Stimulated activated CD4-positive, alpha-beta T cell treated with anti-CD3 and anti-CD28 coated beads, TNF-alpha, amount 100 ng/mL, for 4 hours (primary cell): ENCODE results near the gene INPP5D.

ENCODE experiments used
- DNase-seq, 3 experiments: peaks; one replicate each; pipeline ENCODE4 v3.0.0-alpha.2; 2020; ENCODE audit warnings: low read depth in 3 of 3

The INPP5D gene

DNA sequence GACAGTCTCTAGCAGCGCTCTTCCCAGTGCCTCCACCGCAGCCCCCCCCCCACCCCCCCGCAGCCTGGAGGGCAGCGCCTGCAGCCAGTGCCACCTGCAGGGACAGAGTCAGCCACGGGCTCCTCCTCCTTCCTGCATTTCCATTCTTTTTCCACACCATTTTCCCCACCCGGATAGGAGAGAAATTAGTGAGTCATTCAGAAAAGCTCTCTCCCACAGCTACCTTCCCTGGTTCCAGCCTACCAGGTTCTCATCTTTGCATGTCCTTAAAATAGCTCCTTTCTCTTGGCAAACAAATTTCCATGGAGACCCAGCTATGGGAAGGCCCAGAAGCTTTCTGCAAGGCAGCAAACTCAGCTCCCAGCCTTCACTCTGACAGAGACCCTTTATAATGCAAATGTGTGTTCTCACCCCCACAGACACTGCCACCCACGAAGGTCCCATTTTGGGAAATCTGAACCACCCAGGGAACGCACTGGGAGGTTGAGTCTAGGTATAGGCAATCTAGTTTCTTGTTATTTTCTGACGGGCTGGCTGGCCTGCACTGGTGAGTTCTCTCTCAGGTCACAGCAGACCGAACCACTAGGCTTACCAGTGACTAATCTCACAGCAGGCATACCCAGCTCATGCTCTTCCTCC is 149.5 kb downstream of the INPP5D start:
- DNase-seq = no peak

DNA sequence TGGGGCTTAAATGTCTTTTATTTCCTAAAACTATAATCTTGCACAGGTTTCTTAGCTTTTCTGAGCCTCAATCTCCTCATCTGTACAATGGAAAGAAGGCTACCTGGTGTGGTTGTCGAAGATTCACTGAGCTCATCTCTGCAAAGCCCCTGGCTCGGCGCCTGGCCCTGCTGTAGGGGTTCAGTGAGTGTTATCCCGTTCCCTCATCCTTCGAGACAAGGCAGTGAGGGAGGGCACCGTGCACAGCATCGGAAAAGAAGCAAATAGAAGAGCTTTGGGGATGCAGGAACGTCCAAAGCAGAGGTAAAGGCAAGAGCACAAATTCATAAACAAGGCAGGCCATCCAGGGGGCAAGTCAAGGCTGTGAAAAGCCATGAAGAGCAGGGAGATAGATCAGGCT is 150.1 kb downstream of the INPP5D start:
- no peak for DNase-seq

DNA sequence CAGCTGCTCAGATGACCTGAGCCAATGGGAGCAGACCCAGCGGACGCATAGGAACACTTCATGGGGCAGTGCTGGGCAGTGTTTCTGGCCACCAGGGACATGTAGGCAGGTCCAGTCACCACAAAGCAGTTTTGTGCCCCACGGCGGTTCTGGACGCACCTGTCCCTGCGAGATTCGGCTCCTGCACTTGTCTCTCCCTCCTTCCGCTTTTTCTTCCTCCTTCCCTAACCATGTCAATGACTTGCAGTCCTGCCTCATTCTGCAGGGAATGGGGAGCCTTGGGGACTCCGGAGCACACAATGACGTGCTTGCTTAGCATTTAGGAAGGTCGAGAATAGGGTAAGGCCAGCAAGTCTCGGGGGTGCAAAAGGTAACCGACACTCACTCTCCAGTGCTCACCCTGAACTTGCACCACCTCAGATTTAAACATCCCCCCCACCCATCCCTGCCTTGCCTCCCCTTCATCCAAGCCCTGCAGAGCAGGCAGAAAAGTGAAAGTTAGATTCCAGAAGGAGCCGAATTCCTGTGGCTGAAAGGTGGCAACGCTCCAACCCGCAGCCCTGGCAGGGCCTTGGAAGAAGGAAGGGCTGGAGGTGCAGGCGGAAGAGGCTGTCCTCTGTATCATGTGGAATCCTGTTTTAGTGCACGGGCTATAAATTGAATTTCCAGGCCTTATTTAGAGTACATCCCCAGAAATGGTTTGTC is 150.9 kb downstream of the INPP5D start:
- DNase-seq = no peak

DNA sequence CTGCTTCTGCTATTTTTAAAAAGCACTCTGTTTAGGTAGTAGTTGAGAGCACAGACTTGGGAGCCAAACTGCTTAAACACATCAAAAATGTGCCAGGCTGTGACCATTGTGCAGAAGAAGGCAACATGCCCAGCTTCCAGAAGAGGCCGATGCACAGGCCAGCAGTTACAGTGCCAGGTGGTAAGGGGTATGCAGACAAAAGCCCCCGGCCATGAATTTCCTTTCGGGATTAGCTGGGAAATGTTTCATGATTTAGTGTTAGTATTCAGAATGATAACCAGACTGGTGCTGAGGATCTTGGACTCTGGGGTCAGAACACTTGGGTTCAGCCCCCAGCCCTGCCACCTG is 151.4 kb downstream of the INPP5D start:
- DNase-seq = no peak

DNA sequence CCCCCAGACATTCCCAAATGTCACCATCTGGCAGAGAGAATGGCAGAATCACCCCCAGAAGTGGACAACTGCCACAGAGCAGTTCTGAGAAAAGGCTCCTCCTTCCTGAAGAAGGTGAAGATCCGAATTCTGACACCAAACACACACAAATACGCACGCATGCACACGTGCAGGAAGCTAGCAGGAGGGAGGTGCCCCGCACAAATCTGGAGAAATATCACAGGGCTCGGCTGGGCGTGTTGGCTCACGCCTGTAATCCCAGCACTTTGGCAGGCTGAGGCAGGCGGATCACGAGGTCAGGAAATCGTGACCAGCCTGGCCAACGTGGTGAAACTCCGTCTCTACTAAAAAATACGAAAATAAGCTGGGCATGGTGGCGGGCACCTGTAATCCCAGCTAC is 152.9 kb downstream of the INPP5D start:
- no peak for DNase-seq

DNA sequence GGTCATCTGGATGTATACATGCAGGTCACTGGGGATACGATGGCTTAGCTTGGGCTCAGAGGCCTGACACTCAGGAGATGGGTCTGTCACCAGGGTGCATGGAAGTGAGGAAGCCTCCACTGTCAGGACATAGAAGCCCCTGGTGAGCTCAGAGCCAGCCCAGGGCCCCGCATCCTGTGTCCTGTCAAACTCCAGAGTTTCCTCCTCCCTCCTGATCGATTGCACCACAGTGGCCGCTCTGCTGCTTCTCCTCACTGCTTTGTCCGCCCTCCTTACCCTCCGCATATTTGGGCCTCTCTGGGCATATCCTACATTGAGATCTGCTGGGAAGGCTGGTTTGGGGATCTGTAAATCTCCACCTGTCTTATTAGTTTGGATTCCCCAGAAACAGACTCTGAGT is 153.8 kb downstream of the INPP5D start:
- no peak for DNase-seq

DNA sequence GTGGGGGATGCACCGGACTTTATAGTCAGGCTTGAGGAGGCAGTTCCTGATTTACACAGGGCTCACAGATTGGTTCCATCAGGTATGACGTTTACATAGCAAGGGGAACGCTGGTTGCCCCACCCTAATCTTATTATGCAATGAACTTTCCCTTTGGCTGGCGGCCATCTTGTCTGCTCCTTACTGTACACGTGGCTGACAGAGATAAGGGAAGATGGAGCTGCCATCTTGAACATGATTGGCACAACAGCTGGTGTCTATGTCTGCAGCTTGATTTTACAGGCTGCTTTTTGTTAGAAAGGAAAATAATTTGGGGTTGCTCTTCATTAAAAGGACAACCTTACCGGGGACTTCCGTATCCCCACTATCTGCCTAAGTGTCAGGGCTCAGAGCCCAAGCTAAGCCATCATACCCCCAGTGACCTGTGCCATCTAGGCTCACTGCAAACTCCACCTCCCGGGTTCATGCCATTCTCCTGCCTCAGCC is 157.8 kb downstream of the INPP5D start:
- no peak for DNase-seq

DNA sequence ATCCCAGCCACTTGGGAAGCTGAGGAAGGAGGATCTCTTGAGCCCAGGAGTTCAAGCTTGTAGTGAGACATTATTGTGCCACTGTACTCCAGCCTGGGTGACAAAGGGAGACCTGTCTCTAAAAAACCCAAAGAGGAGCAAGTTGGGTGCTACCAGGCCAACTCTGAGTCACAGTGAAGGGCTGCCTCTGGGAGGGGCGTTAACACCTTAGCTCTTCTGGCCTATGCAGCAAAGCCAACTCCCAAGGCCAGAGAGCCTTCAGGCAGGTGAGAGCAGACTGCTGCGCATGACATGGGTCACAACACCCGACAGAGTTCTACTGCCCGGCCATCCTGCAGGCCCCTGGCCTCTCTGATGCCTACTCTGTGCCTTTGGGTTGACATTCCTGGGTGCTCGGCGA is 158.7 kb downstream of the INPP5D start:
- no peak for DNase-seq

DNA sequence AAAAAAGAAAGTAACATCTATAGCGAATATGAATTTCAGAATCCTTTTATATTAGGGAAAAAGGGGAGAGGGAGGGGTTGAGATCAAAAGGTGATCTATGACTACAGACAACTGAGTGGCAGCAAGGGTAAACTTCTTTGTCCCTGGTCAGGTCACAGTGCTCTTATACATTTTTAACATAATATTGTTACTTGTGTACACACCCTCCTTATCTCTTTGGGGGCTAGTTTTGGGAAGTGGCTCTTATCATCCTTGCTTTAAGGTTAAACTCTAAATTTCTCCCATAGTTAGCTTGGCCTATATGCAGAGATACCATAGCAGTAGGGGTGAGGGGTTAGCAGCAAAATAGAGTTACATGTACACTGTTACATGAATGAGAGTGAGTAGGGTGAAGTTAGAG is 159.7 kb downstream of the INPP5D start:
- DNase-seq = no peak

DNA sequence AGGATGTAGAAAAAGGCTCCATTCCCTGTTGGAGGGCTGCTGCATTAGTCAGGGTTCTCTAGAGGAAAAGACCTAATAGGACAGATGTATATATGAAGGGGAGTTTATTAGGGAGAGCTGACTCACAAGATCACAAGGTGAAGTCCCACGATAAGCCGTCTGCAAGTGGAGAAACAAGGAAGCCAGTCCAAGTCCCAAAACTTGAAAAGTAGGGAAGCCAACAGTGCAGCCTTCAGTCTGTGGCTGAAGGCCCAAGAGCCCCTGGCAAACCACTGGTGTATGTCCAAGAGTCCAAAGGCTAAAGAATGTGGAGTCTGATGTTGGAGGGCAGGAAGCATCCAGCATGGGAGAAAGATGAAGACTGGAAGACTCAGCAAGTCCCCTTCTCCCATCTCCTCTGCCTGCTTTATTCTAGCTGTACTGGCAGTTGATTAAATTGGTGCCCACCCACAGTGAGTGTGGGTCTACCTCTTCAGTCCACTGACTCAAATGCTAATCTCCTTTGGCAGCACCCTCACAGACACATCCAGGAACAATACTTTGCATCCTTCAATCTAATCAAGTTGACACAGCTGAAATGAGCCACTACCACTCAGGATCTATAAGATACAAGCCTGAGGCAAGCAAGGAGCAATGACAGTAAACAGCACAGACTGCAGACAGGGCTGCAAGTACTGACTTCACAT is 161.4 kb downstream of the INPP5D start:
- no peak for DNase-seq

DNA sequence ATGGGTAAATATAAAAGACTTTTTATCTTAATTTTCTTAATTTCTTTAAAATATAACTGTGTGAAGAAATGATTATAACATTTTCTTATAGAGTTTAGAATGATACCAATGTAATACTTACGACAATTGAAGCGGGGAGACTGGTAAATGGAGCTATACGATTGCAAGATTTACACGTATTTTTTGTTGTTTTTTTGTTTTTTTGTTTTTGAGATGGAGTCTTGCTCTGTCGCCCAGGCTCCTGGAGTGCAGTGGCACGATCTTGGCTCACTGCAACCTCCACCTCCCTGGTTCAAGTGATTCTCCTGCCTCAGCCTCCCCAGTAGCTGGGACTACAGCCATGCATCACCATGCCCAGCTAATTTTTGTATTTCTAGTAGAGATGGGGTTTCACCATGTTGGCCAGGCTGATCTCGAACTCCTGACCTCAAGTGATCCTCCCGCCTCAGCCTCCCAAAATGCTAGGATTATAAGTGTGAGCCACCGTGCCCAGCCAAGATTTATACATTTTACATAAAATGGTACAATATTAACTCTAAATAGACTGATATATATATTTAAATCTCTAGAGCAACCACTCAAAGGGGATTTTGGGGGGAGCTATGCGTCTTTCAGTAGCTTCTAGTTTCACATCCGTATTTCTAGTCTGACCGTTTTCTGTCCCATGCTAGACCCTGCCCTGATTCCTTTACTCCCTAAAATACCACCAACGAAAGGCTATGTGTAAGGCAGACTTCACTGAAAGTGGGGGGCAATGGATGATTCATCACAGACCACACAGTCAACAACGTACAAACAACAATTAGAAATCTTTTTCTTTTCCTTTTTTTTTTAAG is 163.1 kb downstream of the INPP5D start:
- no peak for DNase-seq

DNA sequence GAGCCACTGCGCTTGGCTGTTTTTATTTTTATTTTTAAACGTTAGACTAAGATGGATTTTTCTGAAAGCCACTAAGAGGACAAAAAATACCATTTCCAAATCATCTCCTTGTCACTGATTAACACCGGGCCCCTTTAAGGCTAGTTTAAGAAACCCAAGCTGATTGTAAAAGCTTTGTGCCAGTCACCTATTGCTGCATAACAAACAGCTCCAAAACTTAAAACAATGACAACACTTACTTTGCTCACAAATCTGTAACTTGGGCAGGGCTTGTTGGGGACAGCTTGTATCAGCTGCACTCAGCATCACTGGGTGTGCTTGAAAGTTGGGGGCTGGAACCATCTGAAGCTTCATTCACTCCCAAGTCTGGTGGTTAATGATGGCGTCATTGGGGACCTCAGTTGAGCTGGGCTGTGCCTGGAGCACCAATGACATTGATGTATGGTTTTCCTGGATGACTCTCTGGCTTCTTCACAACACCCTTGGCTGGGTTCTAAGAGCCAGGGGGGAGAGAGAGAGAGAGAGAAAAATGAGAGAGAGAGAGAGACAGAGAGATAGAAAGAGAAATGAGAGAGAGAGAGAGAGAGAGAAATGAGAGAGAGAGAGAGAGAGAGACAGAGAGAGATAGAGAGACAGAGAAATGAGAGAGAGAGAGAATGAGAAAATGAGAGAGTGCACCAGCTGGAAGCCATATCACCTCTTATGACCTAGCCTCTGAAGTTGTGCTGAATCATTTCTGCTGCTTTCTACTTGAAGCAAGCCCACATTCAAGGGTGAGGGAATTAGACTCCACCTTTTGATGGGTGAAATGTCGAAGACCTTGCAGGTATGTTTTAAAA is 165.3 kb downstream of the INPP5D start:
- DNase-seq = no peak

DNA sequence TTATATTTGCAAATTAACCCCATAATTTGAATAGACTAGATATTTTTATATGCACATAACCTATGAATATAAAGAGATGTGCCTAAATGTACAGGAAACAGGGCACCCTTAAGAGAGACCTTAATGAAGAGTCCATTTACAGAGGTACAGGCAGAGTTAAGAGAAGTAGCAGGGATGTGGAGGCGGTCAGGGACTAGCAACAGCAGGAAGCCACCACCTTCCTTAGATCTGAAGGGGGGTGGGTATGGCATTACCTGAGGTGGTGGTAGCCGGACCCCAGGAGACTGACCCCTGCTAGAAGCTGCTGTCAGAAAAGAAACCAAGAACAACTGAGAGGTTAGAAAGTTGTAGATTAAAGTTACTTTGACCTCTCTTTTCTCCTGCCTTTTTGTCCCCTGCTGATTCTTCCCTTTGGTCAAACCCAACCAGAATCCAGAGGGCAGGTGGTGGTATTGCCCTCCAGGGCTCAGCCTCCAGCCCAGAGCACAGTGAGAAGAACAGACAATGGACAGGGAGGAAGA is 166.4 kb downstream of the INPP5D start:
- DNase-seq = no peak

DNA sequence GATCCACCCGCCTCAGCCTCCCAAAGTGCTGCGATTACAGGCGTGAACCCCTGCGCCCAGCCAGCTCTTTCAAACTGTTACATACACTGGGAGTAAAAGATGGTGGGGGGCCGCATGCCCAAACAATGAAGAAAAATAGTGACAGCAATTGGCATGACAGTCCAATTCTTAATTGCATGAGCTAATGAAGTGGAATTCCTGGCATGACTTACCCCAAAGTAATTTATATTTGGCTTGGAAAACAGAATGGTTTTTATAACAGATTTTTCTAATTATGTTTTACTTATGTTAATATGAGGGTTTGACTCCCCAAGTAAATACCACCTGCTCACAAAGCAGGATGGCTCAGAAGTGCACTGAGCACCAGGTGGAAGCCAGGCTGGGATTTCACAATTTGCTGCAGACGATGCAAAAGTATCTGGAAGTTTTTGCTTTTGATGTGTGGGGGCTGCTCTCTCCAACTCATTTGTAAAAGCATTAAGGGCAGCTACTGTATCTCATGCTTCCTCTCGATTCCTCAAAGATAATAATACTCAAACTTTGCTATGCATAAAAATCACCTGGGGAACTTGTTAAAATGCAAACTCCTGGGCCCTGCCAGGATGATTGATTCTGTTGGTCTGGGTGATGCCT is 167.3 kb downstream of the INPP5D start:
- no peak for DNase-seq

DNA sequence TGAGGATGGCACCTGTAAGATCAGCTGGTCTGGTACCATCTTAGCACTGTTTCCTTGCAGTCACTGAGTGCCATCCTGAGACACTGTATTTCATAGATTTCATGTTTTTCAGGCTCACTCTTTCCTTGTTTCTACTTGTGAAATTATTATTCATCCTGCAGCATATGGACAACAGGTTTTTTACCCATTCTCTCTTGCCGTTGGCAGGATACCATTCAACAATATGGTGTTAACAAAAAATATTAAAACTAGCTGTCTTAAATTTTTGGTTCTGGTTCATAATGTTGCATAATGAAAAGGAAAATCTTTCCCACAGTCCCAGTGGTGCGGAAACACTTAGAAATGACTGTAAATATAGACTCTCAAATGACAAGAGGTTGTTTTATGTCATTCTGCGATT is 168.2 kb downstream of the INPP5D start:
- DNase-seq = no peak

DNA sequence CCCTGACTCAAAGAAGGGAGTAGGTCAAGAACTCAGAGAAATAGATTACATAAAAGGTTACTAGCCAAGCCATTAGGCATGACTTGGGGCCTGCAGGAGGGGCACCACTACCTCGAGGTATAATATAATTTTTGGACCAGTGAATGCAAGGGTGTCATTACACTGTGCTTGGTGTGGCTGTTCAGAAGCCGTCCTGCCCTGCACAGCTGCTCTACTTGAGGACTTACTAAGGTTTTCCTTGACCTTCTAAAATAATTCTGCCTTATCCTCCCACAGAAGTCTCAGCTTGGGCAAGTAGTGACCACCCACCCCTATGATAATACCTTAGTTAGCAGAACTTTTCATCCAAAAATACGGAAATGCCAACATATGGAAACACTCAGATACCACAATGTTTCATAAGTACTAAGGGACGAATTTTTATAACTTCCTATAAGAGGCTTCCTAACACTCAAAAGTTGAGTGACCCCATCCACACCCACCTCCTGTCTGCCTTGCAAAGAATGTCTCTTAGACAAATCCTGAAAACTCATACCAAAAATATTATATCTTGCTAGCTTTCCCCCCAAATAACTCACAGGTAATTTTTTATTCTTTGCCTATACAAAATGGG is 173.6 kb downstream of the INPP5D start:
- DNase-seq = no peak

DNA sequence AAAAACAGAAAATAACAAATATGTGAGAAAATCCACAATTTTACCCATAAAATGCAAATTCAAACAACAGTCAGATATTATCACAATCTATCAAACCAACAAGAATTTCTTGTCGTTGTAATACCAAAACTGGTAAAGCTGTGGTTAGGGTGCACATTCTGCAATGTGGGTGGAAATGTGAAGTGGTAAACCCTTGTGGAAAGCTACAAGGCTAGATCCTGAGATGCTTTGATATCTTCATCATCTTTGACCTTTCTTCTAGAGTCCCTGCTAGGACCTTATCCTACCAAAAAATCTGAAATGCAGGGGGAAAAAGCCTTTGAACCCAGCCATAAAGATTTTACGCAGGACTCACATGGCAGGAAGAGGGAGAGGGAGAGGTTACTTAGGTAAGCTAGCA is 174.1 kb downstream of the INPP5D start:
- DNase-seq = no peak

DNA sequence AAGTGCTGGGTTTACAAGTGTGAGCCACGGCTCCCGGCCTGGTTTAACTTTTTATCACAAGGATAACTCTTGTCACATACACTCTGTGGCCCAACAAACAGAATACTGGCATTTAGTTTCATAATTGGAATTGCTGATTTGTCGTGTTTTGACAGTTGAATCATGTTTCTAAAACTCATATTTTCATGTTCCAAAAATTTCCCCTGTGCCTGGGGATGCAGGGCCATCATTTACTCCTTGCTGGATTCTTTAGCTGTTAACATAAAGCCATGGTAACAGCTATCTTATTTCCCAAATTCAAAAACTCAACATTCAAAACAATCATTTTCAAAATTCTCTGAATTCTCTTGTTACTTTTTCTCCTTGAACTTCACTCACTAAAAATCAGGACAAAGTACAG is 174.9 kb downstream of the INPP5D start:
- DNase-seq = no peak

DNA sequence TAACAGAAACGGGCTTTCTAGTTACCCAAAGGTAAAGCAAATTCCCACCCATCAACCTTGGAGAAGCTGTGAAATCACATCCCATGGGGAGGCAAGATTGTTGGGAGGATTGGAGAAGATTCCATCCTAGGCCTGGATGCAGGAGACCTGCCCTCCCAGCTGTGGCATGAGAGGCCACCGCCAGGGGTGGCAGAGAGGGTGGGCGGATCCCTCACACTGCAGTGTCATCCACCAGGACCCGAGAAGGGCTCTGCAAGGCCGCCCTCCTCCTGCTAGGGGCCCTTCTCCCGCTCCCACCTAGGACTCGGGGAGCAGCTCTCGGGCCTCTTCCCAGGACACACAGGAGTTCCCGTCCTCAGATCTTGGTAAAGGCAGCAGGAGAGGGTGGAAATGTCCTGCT is 175.8 kb downstream of the INPP5D start:
- DNase-seq = no peak
